Brain microvascular endothelial cell (primary cell): ENCODE data around the gene ANXA10.
"Not testable (repeated sequence)": the region's sequence is repeated elsewhere in the genome, so short reads cannot be mapped to it uniquely, and the experiment has no call there.

ENCODE experiments used
- DNase-seq: peaks from one replicate; pipeline ENCODE4 v3.0.0-alpha.2; 2020
- H3K27ac ChIP-seq: fragments of 250-450 bp; sonication (Bioruptor Pico); 2 replicates; pipeline ENCODE4 v1.5.1; 2020; ENCODE audit warnings: mild to moderate bottlenecking, moderate library complexity
- H3K27me3 ChIP-seq: fragments of 250-450 bp; sonication (Bioruptor Pico); replicated peaks from 2 replicates; pipeline ENCODE4 v1.5.1; 2020; ENCODE audit warnings: mild to moderate bottlenecking
- H3K36me3 ChIP-seq: fragments of 250-450 bp; sonication (Bioruptor Pico); replicated peaks from 2 replicates; pipeline ENCODE4 v1.5.1; 2020; ENCODE audit warnings: mild to moderate bottlenecking
- H3K4me3 ChIP-seq: 2 replicates; pipeline ENCODE4 v1.5.1; 2011; ENCODE audit warnings: low read depth, mild to moderate bottlenecking, control low read depth, low read length, moderate library complexity
- in situ Hi-C: cut with HindIII; loops from 2 replicates; pipeline ENCODE4 v1.10.0; 2017; ENCODE audit warnings: low sequenced_read_pairs, low pct_ligation_motif_present
- TF ChIP-seq, protein P1 (sequence below): IDR thresholded peaks from 2 replicates; pipeline ENCODE4 v1.5.1; 2011; ENCODE audit warnings: low read depth, mild to moderate bottlenecking, moderate library complexity, low read length, control low read depth, inconsistent platforms; ENCODE audit errors: missing control alignments

ANXA10 gene

GRCh38 chr4:168128601-168129000 lies 36.3 kb downstream of the ANXA10 start:
- TF ChIP-seq, protein P1, sequence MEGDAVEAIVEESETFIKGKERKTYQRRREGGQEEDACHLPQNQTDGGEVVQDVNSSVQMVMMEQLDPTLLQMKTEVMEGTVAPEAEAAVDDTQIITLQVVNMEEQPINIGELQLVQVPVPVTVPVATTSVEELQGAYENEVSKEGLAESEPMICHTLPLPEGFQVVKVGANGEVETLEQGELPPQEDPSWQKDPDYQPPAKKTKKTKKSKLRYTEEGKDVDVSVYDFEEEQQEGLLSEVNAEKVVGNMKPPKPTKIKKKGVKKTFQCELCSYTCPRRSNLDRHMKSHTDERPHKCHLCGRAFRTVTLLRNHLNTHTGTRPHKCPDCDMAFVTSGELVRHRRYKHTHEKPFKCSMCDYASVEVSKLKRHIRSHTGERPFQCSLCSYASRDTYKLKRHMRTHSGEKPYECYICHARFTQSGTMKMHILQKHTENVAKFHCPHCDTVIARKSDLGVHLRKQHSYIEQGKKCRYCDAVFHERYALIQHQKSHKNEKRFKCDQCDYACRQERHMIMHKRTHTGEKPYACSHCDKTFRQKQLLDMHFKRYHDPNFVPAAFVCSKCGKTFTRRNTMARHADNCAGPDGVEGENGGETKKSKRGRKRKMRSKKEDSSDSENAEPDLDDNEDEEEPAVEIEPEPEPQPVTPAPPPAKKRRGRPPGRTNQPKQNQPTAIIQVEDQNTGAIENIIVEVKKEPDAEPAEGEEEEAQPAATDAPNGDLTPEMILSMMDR, result no peak
- in situ Hi-C loops, result no loop called here
- Histone ChIP-seq H3K36me3 (no peaks in the 10 kb centered on the region), H3K4me3 (no peak overlapping the region), H3K27ac (no peak overlapping the region), H3K27me3 (no peaks in the 10 kb centered on the region)
- DNase-seq, result no peak

- no peak for DNase-seq
- in situ Hi-C loops, result no loop called here
- Histone ChIP-seq H3K27ac (no peak overlapping the region), H3K36me3 (no peaks in the 10 kb centered on the region), H3K4me3 (no peak overlapping the region), H3K27me3 (no peaks in the 10 kb centered on the region)
- TF ChIP-seq, protein P1, result no peak
Measured at GRCh38 chr4:168129046-168129772, 36.9 kb downstream of the ANXA10 start.

GRCh38 chr4:168129802-168130201 lies 37.5 kb downstream of the ANXA10 start:
- Histone ChIP-seq H3K27me3 (no peaks in the 10 kb centered on the region), H3K36me3 (no peaks in the 10 kb centered on the region)
- in situ Hi-C loops, result no loop called here

GRCh38 chr4:168131196-168131595 lies 38.9 kb downstream of the ANXA10 start:
- TF ChIP-seq, protein P1, result no peak
- no peak for DNase-seq
- H3K4me3 ChIP-seq, result no peak overlapping the region
- no peak overlapping the region for H3K27ac ChIP-seq
- H3K27me3 ChIP-seq, result no peaks in the 10 kb centered on the region
- in situ Hi-C loops, result no loop called here
- H3K36me3 ChIP-seq, result no peaks in the 10 kb centered on the region

More at GRCh38 chr4:168129802-168130201, 37.5 kb downstream of the ANXA10 start:
- DNase-seq, result no peak
- Histone ChIP-seq H3K4me3 (no peak overlapping the region), H3K27ac (no peak overlapping the region)
- TF ChIP-seq, protein P1, result no peak

GRCh38 chr4:168134651-168135050 lies 42.3 kb downstream of the ANXA10 start:
- no peaks in the 10 kb centered on the region for H3K27me3 ChIP-seq
- no peak for DNase-seq
- TF ChIP-seq, protein P1, result no peak
- no peak overlapping the region for H3K4me3 ChIP-seq
- no peaks in the 10 kb centered on the region for H3K36me3 ChIP-seq
- in situ Hi-C loops, result no loop called here
- H3K27ac ChIP-seq, result no peak overlapping the region

GRCh38 chr4:168135860-168136259 lies 43.5 kb downstream of the ANXA10 start:
- H3K27me3 ChIP-seq, H3K27ac ChIP-seq, DNase-seq, in situ Hi-C loops, H3K36me3 ChIP-seq, H3K4me3 ChIP-seq: not testable (repeated sequence)

- H3K27me3 ChIP-seq, in situ Hi-C loops, H3K4me3 ChIP-seq, DNase-seq, H3K36me3 ChIP-seq: not testable (repeated sequence)
- peak overlapping the region; percentile 99 for H3K27ac ChIP-seq
Measured at GRCh38 chr4:168137695-168138094, 45.4 kb downstream of the ANXA10 start.
